Fibroblast of lung (primary cell): ENCODE measurements around the gene DNAH17.

Experiments used
- EZH2 ChIP-seq: IDR thresholded peaks from 2 replicates; pipeline ENCODE4 v1.5.1; 2012; ENCODE audit warnings: low read length, control low read depth, mild to moderate bottlenecking; ENCODE audit errors: missing control alignments
- TF ChIP-seq, protein P1 (sequence below), 2 donors: IDR thresholded peaks in 1 of 2; conservative IDR thresholded peaks in 1 of 2; 1 replicate in 1 of 2; 2 replicates in 1 of 2; pipeline ENCODE4 v1.5.1; 2011 to 2012; ENCODE audit warnings: low read length in 2 of 2, control low read depth in 1 of 2, inconsistent platforms in 1 of 2, low read depth in 1 of 2, mild to moderate bottlenecking in 1 of 2

DNA sequence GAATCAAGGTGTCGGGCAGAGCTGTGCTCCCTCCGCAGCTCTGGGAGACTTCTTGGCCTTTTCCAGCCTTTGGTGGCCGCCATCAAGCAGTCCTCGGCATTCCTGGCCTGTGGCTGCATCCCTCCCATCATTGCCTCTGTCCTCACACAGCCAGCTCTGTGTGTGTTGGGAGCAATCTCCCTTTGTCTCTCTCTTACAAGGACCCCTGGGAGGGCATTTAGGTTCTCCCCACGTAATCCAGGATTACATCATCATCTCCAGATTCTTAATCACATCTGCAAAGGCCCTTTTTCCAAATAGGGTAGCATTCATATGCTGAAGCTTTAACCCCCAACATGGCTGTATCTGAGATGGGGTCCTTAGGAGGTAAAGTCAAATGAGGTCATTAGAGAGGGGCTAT, 4.1 kb upstream of the DNAH17 start:
- TF ChIP-seq, protein P1, sequence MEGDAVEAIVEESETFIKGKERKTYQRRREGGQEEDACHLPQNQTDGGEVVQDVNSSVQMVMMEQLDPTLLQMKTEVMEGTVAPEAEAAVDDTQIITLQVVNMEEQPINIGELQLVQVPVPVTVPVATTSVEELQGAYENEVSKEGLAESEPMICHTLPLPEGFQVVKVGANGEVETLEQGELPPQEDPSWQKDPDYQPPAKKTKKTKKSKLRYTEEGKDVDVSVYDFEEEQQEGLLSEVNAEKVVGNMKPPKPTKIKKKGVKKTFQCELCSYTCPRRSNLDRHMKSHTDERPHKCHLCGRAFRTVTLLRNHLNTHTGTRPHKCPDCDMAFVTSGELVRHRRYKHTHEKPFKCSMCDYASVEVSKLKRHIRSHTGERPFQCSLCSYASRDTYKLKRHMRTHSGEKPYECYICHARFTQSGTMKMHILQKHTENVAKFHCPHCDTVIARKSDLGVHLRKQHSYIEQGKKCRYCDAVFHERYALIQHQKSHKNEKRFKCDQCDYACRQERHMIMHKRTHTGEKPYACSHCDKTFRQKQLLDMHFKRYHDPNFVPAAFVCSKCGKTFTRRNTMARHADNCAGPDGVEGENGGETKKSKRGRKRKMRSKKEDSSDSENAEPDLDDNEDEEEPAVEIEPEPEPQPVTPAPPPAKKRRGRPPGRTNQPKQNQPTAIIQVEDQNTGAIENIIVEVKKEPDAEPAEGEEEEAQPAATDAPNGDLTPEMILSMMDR (conservative IDR thresholded peaks at IDR 0.05 in 1 of 2, IDR thresholded peaks at IDR 0.05 in 1 of 2; ENCODE audit: low read depth in 1 of 2, low read length in 2 of 2) = no peak
- TF ChIP-seq EZH2 = no peak
